ENCODE results near the gene USP5. TPM values are rescaled to one million over a fixed set of nuclear protein-coding genes. Genes with fewer than 3 reads are reported as not detected.

USP5 gene
- total RNA-seq, 3 donors from 2014 or later, result 32.6 to 52.8 (median 34.7) TPM

- intact Hi-C loops (cut with DNase I; ENCODE audit: low total_unique reads), result no loop called here
- TF ChIP-seq POLR2AphosphoS5 (IDR thresholded peaks at IDR 0.05) (no peak), CTCF (IDR thresholded peaks at IDR 0.05) (no peak), POLR2A (IDR thresholded peaks at IDR 0.05) (no peak)
- H3K36me3 ChIP-seq, result no peaks in the 10 kb centered on the region
Measured at GRCh38 chr12:6816598-6816997, 35.4 kb upstream of the USP5 start.

GRCh38 chr12:6817098-6817497 lies 34.9 kb upstream of the USP5 start:
- Histone ChIP-seq H3K27me3 (peaks cover 0 to 3% of the 10 kb centered on the region in 2 donors), H3K4me1 (no peaks in the 10 kb centered on the region), H3K27ac (no peak overlapping the region), H3K4me3 (no peak overlapping the region), H3K36me3 (no peaks in the 10 kb centered on the region), H3K9me3 (no peaks in the 10 kb centered on the region)
- intact Hi-C loops (cut with DNase I; ENCODE audit: low total_unique reads), result no loop called here
- TF ChIP-seq POLR2AphosphoS5 (IDR thresholded peaks at IDR 0.05) (no peak), POLR2A (IDR thresholded peaks at IDR 0.05) (no peak), CTCF (IDR thresholded peaks at IDR 0.05) (no peak)
- no peak for DNase-seq (ENCODE audit: low spot score in 2 of 2)

More at GRCh38 chr12:6816598-6816997, 35.4 kb upstream of the USP5 start:
- H3K9me3 ChIP-seq, result no peaks in the 10 kb centered on the region
- no peaks in the 10 kb centered on the region for H3K4me1 ChIP-seq
- no peaks in the 10 kb centered on the region for H3K27me3 ChIP-seq
- no peak for DNase-seq (ENCODE audit: low spot score in 2 of 2)
- H3K27ac ChIP-seq, result no peak overlapping the region
- no peak overlapping the region for H3K4me3 ChIP-seq

DNA sequence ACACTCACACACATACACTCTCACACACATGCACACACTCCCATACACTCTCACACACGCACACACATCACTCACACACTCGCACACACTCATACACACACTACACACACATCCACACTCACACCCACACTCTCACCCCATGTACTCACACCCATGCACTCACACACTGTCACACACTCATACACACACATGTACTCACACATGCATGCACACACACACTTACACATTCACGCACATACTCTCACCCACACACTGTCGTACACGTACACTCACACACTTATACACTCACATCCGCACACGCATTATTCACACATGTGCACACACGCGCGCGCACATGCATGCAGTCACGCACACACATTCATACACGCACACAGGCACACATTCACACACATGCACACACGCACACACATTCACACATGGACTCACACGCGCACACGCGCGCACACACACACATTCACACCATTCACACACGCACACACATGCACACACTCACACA lies 34.2 kb upstream of the USP5 start:
- Histone ChIP-seq H3K36me3 (no peaks in the 10 kb centered on the region), H3K9me3 (no peaks in the 10 kb centered on the region), H3K4me3 (no peak overlapping the region), H3K27ac (no peak overlapping the region), H3K27me3 (peaks cover 0 to 6% of the 10 kb centered on the region in 2 donors), H3K4me1 (no peaks in the 10 kb centered on the region)
- TF ChIP-seq POLR2AphosphoS5 (IDR thresholded peaks at IDR 0.05), result no peak
- no peak for DNase-seq (ENCODE audit: low spot score in 2 of 2)
- intact Hi-C loops (cut with DNase I; ENCODE audit: low total_unique reads), result no loop called here

DNA sequence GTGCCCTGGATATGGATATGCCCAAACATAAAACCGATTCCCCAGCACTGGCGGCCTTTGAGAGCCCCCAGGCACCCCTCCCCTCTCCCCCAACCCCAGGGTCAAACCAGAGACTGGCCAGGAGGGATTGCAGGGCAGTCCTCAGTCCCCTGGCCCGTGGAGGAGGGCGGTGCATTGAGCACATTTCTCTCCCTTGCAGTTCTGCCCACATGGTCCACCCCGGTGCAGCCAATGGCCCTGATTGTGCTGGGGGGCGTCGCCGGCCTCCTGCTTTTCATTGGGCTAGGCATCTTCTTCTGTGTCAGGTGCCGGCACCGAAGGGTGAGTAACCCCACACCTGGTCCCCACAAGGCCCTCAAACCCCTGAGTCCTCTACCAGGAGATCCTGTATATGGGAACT lies 33.7 kb upstream of the USP5 start:
- DNase-seq (ENCODE audit: low spot score in 2 of 2), result no peak
- no peak for TF ChIP-seq CTCF (IDR thresholded peaks at IDR 0.05)
- TF ChIP-seq POLR2A (IDR thresholded peaks at IDR 0.05), result no peak
- TF ChIP-seq POLR2AphosphoS5 (IDR thresholded peaks at IDR 0.05), result no peak
- Histone ChIP-seq H3K9me3 (no peaks in the 10 kb centered on the region), H3K27ac (no peak overlapping the region), H3K4me3 (no peak overlapping the region), H3K27me3 (peaks cover 0 to 8% of the 10 kb centered on the region in 2 donors), H3K4me1 (no peaks in the 10 kb centered on the region), H3K36me3 (no peaks in the 10 kb centered on the region)
- intact Hi-C loops (cut with DNase I; ENCODE audit: low total_unique reads), result no loop called here

DNA sequence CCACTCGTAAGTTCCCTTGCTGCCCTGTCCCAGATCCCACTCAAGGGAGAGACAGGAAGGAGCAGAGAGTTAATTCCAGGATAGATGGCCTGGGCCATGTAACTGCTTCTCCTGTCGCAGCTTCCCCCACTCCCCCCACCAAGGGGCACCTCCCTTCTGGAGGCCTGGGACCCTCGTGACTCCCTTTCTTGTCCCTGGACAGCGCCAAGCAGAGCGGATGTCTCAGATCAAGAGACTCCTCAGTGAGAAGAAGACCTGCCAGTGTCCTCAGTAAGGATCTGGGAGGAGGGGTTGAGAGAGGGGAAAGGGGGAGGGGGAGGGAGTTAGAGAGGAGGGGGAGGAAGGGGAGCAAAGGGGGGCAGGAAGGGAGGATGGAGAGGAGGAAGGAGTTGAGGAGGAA lies 33.3 kb upstream of the USP5 start:
- no peak for TF ChIP-seq POLR2A (IDR thresholded peaks at IDR 0.05)
- no peak for TF ChIP-seq CTCF (IDR thresholded peaks at IDR 0.05)
- TF ChIP-seq POLR2AphosphoS5 (IDR thresholded peaks at IDR 0.05), result no peak
- H3K4me1 ChIP-seq, result no peaks in the 10 kb centered on the region
- intact Hi-C loops (cut with DNase I; ENCODE audit: low total_unique reads), result no loop called here

More for the DNA sequence above, 33.3 kb upstream of the USP5 start:
- H3K36me3 ChIP-seq, result no peaks in the 10 kb centered on the region
- peaks cover 3 to 12% of the 10 kb centered on the region in 2 donors for H3K27me3 ChIP-seq
- no peak overlapping the region for H3K27ac ChIP-seq
- H3K4me3 ChIP-seq, result no peak overlapping the region
- DNase-seq (ENCODE audit: low spot score in 2 of 2), result no peak
- H3K9me3 ChIP-seq, result no peaks in the 10 kb centered on the region

All from breast epithelium (tissue), 4 donors.